Mesothelial cell of epicardium (in vitro differentiated cells): ENCODE results near the gene PCDH11Y. TPM values are rescaled to one million over a fixed set of nuclear protein-coding genes. Genes with fewer than 3 reads are reported as not detected.
"Not testable (repeated sequence)": the region's sequence is repeated elsewhere in the genome, so short reads cannot be mapped to it uniquely, and the experiment has no call there.

ENCODE experiments used
- DNase-seq, 2 experiments: peaks; one replicate each; pipeline ENCODE4 v3.0.0; 2021; ENCODE audit warnings: low spot score in 2 of 2; ENCODE audit not compliant: unreplicated experiment in 2 of 2
- H3K27ac Mint-ChIP-seq: 2 replicates; pipeline ENCODE4 v1.8.0; 2021; ENCODE audit warnings: mixed read lengths
- H3K27me3 Mint-ChIP-seq: 2 replicates; pipeline ENCODE4 v1.8.0; 2021; ENCODE audit warnings: low read depth, mixed read lengths
- H3K36me3 Mint-ChIP-seq: 2 replicates; pipeline ENCODE4 v1.8.0; 2021; ENCODE audit warnings: mixed read lengths
- H3K4me1 Mint-ChIP-seq: 2 replicates; pipeline ENCODE4 v1.8.0; 2021; ENCODE audit warnings: mixed read lengths
- H3K4me3 Mint-ChIP-seq: 2 replicates; pipeline ENCODE4 v1.8.0; 2021; ENCODE audit warnings: mild to moderate bottlenecking, moderate library complexity, mixed read lengths
- H3K9me3 Mint-ChIP-seq: 2 replicates; pipeline ENCODE4 v1.8.0; 2021; ENCODE audit warnings: mixed read lengths
- total RNA-seq: library from RNA; stranded (reverse); gene quantifications from 3 replicates; pipeline ENCODE4 v1.2.1, GENCODE V29; 2021

The PCDH11Y gene
- total RNA-seq, 1 donor from 2014 or later, result 2.7 TPM

DNA sequence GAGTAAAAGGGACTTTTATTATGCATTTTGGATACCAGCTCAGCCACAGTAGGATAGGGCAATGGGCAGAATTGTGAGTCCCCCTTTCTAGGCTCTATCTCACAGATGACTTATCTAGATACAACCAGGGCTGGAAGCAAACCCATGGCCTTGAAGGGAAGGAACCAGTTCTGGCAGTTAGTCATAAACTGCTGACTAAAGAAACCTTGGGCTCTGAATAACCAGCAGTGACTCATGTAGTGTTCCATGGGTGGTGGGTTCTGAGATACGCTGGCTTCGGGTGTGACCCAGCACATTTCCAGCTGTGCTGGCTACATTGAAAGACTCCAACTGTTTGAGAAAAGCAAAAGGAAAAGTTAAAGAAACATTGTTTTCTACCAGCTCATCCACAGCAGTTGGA, 679.2 kb downstream of the PCDH11Y start:
- H3K27me3 Mint-ChIP-seq, DNase-seq, H3K36me3 Mint-ChIP-seq, H3K9me3 Mint-ChIP-seq, H3K4me3 Mint-ChIP-seq, H3K27ac Mint-ChIP-seq, H3K4me1 Mint-ChIP-seq: not testable (repeated sequence)

DNA sequence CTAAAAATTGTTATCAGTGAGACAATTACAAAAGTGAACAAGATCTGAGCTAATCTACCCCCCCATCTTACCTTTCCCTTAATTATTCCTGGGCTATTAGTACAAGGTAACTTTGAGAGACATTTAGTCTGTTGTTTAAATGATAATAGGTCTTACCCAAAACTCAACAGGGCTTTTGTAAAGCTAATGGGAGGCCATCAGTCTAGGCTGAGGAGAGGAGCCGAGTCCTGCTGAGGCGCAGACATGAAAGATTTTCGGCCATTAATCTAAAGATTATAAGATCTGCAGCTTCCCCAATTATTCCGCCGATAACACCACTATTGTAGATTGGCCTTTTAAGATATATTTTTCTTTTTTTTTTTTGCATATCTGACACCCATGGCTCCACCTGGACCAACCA, 708.6 kb downstream of the PCDH11Y start:
- H3K36me3 Mint-ChIP-seq, H3K27ac Mint-ChIP-seq, DNase-seq, H3K4me3 Mint-ChIP-seq, H3K4me1 Mint-ChIP-seq, H3K27me3 Mint-ChIP-seq, H3K9me3 Mint-ChIP-seq: not testable (repeated sequence)

DNA sequence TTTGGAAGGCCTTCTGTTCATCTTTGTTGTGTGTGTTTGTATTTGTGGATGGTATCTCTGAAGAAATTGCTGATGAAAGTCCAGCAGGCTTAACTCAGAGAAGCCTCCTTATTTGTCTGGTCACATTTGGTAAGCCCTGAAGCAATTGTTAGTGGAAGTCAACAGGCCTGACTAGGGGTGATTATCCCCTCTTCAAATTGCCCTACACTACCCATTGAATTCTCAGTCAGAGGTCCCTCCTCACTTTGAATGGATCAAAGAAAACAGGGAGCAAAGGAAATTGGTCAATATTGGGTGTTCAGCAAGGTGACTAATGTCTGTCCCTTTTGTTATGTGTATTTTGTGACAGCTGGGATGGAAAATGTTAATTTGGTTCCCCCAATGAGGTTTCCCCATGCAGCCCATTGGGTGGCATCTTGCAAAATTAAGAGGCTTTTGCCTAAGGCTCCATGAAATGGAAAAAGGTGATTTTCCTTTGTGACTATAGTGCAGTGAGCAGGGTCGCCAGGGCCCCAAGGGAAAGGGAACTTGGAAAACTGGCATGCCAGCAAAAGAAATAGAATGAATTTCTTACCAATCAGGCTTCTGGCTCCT, 709.8 kb downstream of the PCDH11Y start:
- not testable (repeated sequence) for H3K27ac Mint-ChIP-seq, DNase-seq, H3K4me3 Mint-ChIP-seq, H3K27me3 Mint-ChIP-seq, H3K4me1 Mint-ChIP-seq, H3K9me3 Mint-ChIP-seq, H3K36me3 Mint-ChIP-seq

DNA sequence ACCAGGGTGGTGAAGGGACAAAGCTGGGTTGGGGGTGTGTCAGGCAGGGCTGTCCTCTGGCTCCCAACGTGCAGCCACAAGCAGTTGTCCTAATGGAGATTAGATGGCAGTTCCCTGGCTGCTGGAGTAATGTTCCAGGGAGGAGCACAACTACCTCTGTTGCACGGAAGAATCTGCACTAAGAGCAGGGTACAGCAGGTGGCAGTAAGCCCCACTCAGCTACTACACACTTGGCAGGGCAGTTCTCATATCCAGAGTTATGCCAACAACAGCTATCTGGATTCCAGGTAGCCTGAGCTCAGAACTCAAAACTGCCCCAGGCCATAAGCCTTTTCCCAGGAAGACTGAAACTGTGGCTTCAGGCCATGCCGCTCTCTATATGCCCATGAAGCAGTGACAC, 761.3 kb downstream of the PCDH11Y start:
- H3K4me1 Mint-ChIP-seq, H3K27me3 Mint-ChIP-seq: not testable (repeated sequence)

DNA sequence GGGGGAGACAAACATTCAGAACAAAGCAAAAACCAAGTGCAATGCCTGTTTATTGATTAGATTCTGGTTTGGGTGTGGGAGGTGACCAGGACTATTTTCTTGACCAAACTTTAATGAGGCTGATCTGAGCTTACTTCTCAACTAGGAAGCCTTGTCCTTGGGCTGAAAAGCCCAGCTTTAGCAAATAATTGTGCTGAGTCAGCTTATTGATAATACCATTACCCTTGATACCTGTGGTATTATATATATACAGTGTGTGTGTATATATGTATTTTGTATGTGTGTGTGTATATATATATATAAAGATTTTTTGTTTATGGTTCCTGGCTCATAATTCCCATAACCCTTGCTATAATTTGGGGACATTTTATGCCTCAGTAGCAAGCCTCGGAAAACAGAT, 776.4 kb downstream of the PCDH11Y start:
- H3K36me3 Mint-ChIP-seq, result not testable (repeated sequence)

More for the DNA sequence above, 761.3 kb downstream of the PCDH11Y start:
- H3K27ac Mint-ChIP-seq, H3K4me3 Mint-ChIP-seq, H3K36me3 Mint-ChIP-seq, H3K9me3 Mint-ChIP-seq, DNase-seq: not testable (repeated sequence)

More for the DNA sequence above, 776.4 kb downstream of the PCDH11Y start:
- not testable (repeated sequence) for H3K4me3 Mint-ChIP-seq, H3K27ac Mint-ChIP-seq, H3K27me3 Mint-ChIP-seq, H3K4me1 Mint-ChIP-seq, DNase-seq, H3K9me3 Mint-ChIP-seq
